Esophagus squamous epithelium (tissue), 4 donors: ENCODE results near the gene C6orf136.

Experiments used
- CTCF ChIP-seq, 6 experiments: fragments of 450-650 bp in 4 of 6; fragments of 200-600 bp in 2 of 6; sonication (generic) in 2 of 6; IDR thresholded peaks; one replicate each; pipeline ENCODE4 v1.5.1; 2016 to 2019; ENCODE audit warnings: antibody characterized with exemption in 6 of 6, mild to moderate bottlenecking in 4 of 6, moderate library complexity in 4 of 6
- POLR2A ChIP-seq, 4 donors: fragments of 450-650 bp; IDR thresholded peaks; one replicate each; pipeline ENCODE4 v1.6.1; 2017; ENCODE audit warnings: antibody characterized with exemption in 4 of 4, mild to moderate bottlenecking in 4 of 4, moderate library complexity in 3 of 4

GRCh38 chr6:30683980-30684338, 37.0 kb downstream of the C6orf136 start:
- TF ChIP-seq CTCF (IDR thresholded peaks at IDR 0.05) (no peak), POLR2A (IDR thresholded peaks at IDR 0.05) (peak in 1 of 4 donors; percentile 27)
